Measurements from ENCODE around the gene EXOSC7.
"Not testable (repeated sequence)": the region's sequence is repeated elsewhere in the genome, so short reads cannot be mapped to it uniquely, and the experiment has no call there.

The EXOSC7 gene

GRCh38 chr3:45048244-45048643 lies 72.2 kb downstream of the EXOSC7 start:
- no peak for TF ChIP-seq CTCF (IDR thresholded peaks at IDR 0.05; ENCODE audit: insufficient read depth, low read length, poor library complexity, severe bottlenecking)
- no peaks in the 10 kb centered on the region for H3K36me3 ChIP-seq (ENCODE audit: control insufficient read depth, insufficient read depth, low read length)
- peaks cover 1% of the 10 kb centered on the region; the same call in 1 of the 2 replicates for H3K27me3 ChIP-seq (replicated peaks; ENCODE audit: control insufficient read depth, insufficient read depth, low read length)
- no peak for DNase-seq (ENCODE audit: extremely low read depth, insufficient read length)
- H3K4me3 ChIP-seq (replicated peaks; ENCODE audit: low read depth, low read length), result no peak overlapping the region

- no peaks in the 10 kb centered on the region for H3K36me3 ChIP-seq (ENCODE audit: control insufficient read depth, insufficient read depth, low read length)
- TF ChIP-seq CTCF (IDR thresholded peaks at IDR 0.05; ENCODE audit: insufficient read depth, low read length, poor library complexity, severe bottlenecking), result no peak
- no peak for DNase-seq (ENCODE audit: extremely low read depth, insufficient read length)
- peaks cover 1% of the 10 kb centered on the region; the same call in 1 of the 2 replicates for H3K27me3 ChIP-seq (replicated peaks; ENCODE audit: control insufficient read depth, insufficient read depth, low read length)
- no peak overlapping the region for H3K4me3 ChIP-seq (replicated peaks; ENCODE audit: low read depth, low read length)
These were observed 73.8 kb downstream of the EXOSC7 start for GRCh38 chr3:45049807-45050206.

- peaks cover 1% of the 10 kb centered on the region; the same call in 1 of the 2 replicates for H3K27me3 ChIP-seq (replicated peaks; ENCODE audit: control insufficient read depth, insufficient read depth, low read length)
- H3K36me3 ChIP-seq (ENCODE audit: control insufficient read depth, insufficient read depth, low read length), result no peaks in the 10 kb centered on the region
- DNase-seq (ENCODE audit: extremely low read depth, insufficient read length), result no peak
- no peak overlapping the region for H3K4me3 ChIP-seq (replicated peaks; ENCODE audit: low read depth, low read length)
- TF ChIP-seq CTCF (IDR thresholded peaks at IDR 0.05; ENCODE audit: insufficient read depth, low read length, poor library complexity, severe bottlenecking), result no peak
These were observed 75.6 kb downstream of the EXOSC7 start for GRCh38 chr3:45051685-45052084.

- not testable (repeated sequence) for H3K4me3 ChIP-seq (replicated peaks; ENCODE audit: low read depth, low read length); DNase-seq (ENCODE audit: extremely low read depth, insufficient read length); H3K27me3 ChIP-seq (replicated peaks; ENCODE audit: control insufficient read depth, insufficient read depth, low read length); H3K36me3 ChIP-seq (ENCODE audit: control insufficient read depth, insufficient read depth, low read length)
These were observed 77.8 kb downstream of the EXOSC7 start for GRCh38 chr3:45053805-45054195.

GRCh38 chr3:45054196-45054857 lies 78.3 kb downstream of the EXOSC7 start:
- no peak for TF ChIP-seq CTCF (IDR thresholded peaks at IDR 0.05; ENCODE audit: insufficient read depth, low read length, poor library complexity, severe bottlenecking)
- H3K36me3 ChIP-seq (ENCODE audit: control insufficient read depth, insufficient read depth, low read length), result no peaks in the 10 kb centered on the region
- no peak for DNase-seq (ENCODE audit: extremely low read depth, insufficient read length)
- no peak overlapping the region for H3K4me3 ChIP-seq (replicated peaks; ENCODE audit: low read depth, low read length)
- no peaks in the 10 kb centered on the region for H3K27me3 ChIP-seq (replicated peaks; ENCODE audit: control insufficient read depth, insufficient read depth, low read length)

GRCh38 chr3:45055032-45055410 lies 79.0 kb downstream of the EXOSC7 start:
- DNase-seq (ENCODE audit: extremely low read depth, insufficient read length), result no peak
- no peaks in the 10 kb centered on the region for H3K27me3 ChIP-seq (replicated peaks; ENCODE audit: control insufficient read depth, insufficient read depth, low read length)
- no peak overlapping the region for H3K4me3 ChIP-seq (replicated peaks; ENCODE audit: low read depth, low read length)
- no peak for TF ChIP-seq CTCF (IDR thresholded peaks at IDR 0.05; ENCODE audit: insufficient read depth, low read length, poor library complexity, severe bottlenecking)
- H3K36me3 ChIP-seq (ENCODE audit: control insufficient read depth, insufficient read depth, low read length), result no peaks in the 10 kb centered on the region

Measured in GM06990 (cell line).